NCI-H187 treated with DMSO at 0.1 percent for 48 hours (cell line): Measurements from ENCODE around the gene RND1.
A peak's percentile ranks its signal among the peaks of the same experiment; 100 is the strongest.
"Not testable (repeated sequence)": the region's sequence is repeated elsewhere in the genome, so short reads cannot be mapped to it uniquely, and the experiment has no call there.

Experiments
- DNase-seq: peaks from one replicate; lab custom pipeline; 2025; lab: John Stamatoyannopoulos, UW

Gene RND1

GRCh38 chr12:48868451-48868850, 2.8 kb upstream of the RND1 start:
- DNase-seq, result no peak

- no peak for DNase-seq
Measured at GRCh38 chr12:48866052-48866711, 512 bp upstream of the RND1 start.

GRCh38 chr12:48863291-48863690, 2.4 kb downstream of the RND1 start:
- no peak for DNase-seq

- DNase-seq, result no peak
Measured at GRCh38 chr12:48862760-48863159, 2.9 kb downstream of the RND1 start.

- no peak for DNase-seq
Measured at GRCh38 chr12:48861111-48861510, 4.6 kb downstream of the RND1 start.

GRCh38 chr12:48860236-48860635, 5.4 kb downstream of the RND1 start:
- DNase-seq, result not testable (repeated sequence)

GRCh38 chr12:48859607-48860006, 6.1 kb downstream of the RND1 start:
- DNase-seq, result no peak

- no peak for DNase-seq
Measured at GRCh38 chr12:48858043-48858442, 7.6 kb downstream of the RND1 start.

- no peak for DNase-seq
Measured at GRCh38 chr12:48857278-48857994, 8.2 kb downstream of the RND1 start.

- DNase-seq, result no peak
Measured at GRCh38 chr12:48856379-48856778, 9.3 kb downstream of the RND1 start.

- not testable (repeated sequence) for DNase-seq
Measured at GRCh38 chr12:48854932-48855331, 10.7 kb downstream of the RND1 start.

GRCh38 chr12:48854488-48854887, 11.2 kb downstream of the RND1 start:
- no peak for DNase-seq

GRCh38 chr12:48852734-48853688, 12.7 kb downstream of the RND1 start:
- peak; percentile 60 for DNase-seq

GRCh38 chr12:48851883-48852733, 13.6 kb downstream of the RND1 start, which contains the start of gene DDX23:
Gene DDX23 (minus strand): TSS chr12:48852163. CDS start chr12:48845782, 6,381 bp downstream.
- DNase-seq, result peak; percentile 92

- DNase-seq, result not testable (repeated sequence)
Measured at GRCh38 chr12:48842021-48842420, 23.6 kb downstream of the RND1 start.

GRCh38 chr12:48838048-48838447, 27.6 kb downstream of the RND1 start:
- no peak for DNase-seq

GRCh38 chr12:48832321-48833060, 33.2 kb downstream of the RND1 start:
- no peak for DNase-seq

- DNase-seq, result no peak
Measured at GRCh38 chr12:48831257-48831656, 34.4 kb downstream of the RND1 start.

- DNase-seq, result no peak
Measured at GRCh38 chr12:48828841-48829575, 36.7 kb downstream of the RND1 start.

- DNase-seq, result no peak
Measured at GRCh38 chr12:48828293-48828692, 37.4 kb downstream of the RND1 start.
